ENCODE measurements around the gene CBFA2T3.

- TF ChIP-seq POLR2A (IDR thresholded peaks at IDR 0.05; ENCODE audit: low read length), result no peak
- TF ChIP-seq GATA1 (IDR thresholded peaks at IDR 0.05; ENCODE audit: low read depth, low read length), result no peak
Measured at GRCh38 chr16:88850531-88851199, 126.3 kb downstream of the CBFA2T3 start.

Data from erythroblast (primary cell).